HG03521 (cell line): Measurements from ENCODE around the gene RNF111.
"Not testable (repeated sequence)": the region's sequence is repeated elsewhere in the genome, so short reads cannot be mapped to it uniquely, and the experiment has no call there.

Experiments
- ATAC-seq: cut with Tn5 transposase; IDR thresholded peaks from one replicate; pipeline ENCODE4 v1.9.1; 2021; ENCODE audit warnings: mild to moderate bottlenecking, moderate library complexity; ENCODE audit not compliant: unreplicated experiment

Gene RNF111

GRCh38 chr15:58999694-59000093 lies 12.2 kb downstream of the RNF111 start:
- no peak for ATAC-seq

DNA sequence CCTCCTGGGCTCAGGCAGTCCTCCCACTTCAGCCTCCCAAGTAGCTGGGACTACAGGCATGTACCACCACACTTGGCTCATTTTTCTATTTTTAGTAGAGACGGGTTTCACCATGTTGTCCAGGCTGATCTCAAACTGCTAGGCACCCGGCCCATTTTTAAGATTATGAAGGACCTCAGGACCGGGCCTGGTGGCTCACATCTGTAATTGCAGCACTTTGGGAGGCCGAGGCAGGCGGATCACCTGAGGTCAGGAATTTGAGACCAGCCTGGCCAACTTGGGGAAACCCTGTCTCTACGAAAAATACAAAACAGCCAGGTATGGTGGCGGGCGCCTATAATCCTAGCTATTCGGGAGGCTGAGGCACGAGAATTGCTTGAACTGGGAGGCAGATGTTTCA lies 12.8 kb downstream of the RNF111 start:
- not testable (repeated sequence) for ATAC-seq

- ATAC-seq: no peak
These were observed 14.5 kb downstream of the RNF111 start for GRCh38 chr15:59001946-59002345.

DNA sequence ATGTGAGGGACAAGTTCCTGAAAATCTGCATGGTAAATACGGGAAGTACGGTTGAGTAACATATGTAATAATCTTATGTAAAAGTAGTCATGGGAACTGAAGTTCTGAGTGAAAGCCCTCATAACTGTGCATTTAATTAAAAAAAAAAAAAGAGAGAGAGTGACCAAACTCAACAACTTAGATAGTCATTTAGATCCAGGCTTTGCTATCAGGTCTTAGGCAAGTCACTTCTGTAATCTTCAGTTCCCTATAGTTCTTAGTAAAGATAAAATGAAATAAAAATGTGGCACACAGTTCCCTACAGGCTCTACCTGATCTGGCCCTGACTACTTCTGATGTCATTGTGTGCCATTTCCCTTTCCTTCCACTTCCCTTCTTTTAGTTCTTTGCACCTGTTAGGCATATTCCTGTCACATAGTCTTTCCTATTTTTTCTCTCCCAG lies 15.0 kb downstream of the RNF111 start:
- ATAC-seq: no peak

DNA sequence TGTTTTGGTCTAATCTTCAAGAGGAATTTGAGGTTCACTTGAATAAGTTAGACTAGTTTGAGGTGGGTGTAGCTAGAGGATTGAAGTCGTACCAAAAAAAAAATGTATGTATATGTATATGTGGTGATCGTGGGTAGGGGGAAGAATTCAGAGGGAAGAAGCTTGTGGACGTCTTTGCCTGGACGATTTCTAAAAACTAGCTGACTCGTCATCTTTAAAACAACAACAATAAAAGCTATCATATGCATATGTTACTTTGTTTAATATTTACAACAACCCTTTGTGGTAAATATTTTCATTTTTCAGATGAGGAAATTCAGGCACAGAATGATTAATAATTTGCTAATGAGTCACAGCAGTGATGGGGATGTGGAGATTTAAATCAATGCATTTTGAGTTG lies 18.1 kb downstream of the RNF111 start:
- no peak for ATAC-seq

- no peak for ATAC-seq
These were observed 20.6 kb downstream of the RNF111 start for GRCh38 chr15:59008086-59008485.

GRCh38 chr15:59011262-59011952 lies 23.9 kb downstream of the RNF111 start:
- ATAC-seq: no peak

DNA sequence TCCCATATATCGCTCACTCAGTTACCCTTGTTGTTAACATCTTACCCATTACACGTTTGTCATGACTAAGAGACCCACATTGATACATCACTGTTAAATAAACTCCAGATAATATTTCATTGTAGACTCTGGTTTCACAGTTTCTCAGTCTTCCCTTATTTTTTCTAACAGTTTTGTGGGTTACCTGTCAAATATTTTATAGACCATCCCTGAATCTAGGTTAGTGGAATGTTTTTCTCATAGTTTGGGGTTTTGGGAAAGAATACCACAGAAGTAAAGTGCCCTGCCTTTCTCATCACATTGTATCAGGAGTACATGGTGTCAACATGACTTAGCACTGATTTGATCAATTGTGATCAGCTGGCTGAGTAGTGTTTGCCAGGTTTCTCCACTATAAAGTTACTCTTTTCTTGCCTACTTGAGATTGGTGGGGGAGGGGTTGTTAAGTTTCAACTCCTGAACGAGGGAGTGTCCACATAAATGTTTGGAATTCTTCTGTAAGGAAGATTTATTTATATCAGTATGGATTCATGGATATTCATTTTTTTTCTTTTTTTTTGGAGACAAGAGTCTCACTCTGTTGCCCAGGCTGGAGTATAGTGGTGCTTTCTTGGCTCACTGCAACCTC lies 25.9 kb downstream of the RNF111 start:
- no peak for ATAC-seq

- ATAC-seq: no peak
These were observed 26.6 kb downstream of the RNF111 start for GRCh38 chr15:59014068-59014467.

GRCh38 chr15:59017449-59017848 lies 30.0 kb downstream of the RNF111 start:
- no peak for ATAC-seq

GRCh38 chr15:59018833-59019232 lies 31.4 kb downstream of the RNF111 start:
- ATAC-seq: no peak

DNA sequence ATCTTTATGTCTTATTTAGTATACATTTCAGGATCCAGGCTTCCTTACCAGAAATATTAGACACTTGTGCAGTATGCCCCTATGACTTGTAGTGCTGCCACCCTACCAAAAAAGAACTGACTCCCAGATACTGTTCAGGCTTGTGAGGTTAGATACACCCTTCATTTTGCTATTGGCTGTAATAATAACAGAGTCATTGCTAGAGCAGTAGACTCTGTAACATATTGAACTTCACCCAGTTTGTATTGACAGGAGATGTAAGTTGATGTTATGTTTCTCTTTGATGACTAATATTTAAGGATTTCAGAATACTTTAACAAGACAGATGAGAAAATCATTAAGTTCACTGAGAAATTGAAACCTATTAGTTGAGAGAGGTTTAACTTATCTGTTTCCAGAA lies 32.9 kb downstream of the RNF111 start:
- ATAC-seq: no peak

GRCh38 chr15:59022188-59022587 lies 34.7 kb downstream of the RNF111 start:
- ATAC-seq: no peak

DNA sequence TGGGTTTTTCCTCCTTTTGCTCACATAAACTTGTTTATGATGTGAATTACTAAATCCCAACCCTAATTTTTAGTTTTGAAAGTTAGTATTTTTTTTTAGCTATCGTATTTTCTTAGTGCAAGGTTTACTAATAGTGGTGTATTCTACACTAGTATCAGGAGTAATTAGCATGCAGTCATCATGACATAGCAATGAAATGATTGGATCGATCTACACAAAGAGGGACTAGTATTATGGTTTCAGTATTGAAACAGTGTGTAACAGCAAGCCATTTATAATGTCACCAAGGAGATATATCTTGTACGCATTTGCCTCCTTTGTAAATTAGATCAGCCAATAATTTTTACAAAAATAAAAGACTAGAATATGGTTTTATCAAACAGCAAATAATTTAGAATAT lies 38.7 kb downstream of the RNF111 start:
- no peak for ATAC-seq

- ATAC-seq: no peak
These were observed 41.0 kb downstream of the RNF111 start for GRCh38 chr15:59028387-59028955.

DNA sequence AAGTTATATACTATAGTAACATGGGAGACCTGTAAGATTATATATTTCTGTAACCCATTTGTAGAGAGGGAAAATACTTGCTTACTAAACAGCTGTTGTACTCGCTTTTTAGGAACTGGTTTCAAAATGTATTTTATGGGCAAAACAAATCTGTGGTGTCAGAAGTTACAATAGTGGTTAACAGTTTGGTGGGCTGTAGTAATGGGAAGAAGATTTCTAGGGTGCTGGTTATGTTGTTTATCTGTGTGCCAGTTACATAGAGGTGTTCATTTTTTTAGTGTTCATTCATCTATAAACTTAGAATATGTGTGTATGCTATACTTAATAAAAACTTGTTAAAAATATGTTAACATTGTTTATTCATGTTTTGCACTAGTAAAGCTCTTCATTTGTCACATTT lies 42.1 kb downstream of the RNF111 start:
- no peak for ATAC-seq

DNA sequence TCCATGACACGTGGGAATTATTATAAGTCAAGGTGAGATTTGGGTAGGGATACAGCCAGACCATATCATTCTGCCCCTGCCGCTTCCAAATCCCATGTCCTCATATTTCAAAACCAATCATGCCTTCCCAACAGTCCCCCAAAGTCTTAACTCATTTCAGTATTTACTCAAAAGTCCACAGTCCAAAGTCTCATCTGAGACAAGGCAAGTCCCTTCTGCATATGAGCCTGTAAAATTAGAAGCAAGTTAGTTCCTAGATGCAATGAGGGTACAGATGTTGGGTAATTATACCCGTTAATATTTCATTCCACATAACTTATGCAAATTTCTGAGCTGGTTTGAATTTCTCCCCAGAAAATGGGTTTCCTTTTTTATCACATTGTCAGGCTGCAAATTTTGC lies 47.7 kb downstream of the RNF111 start:
- ATAC-seq: no peak

GRCh38 chr15:59039225-59039624 lies 51.8 kb downstream of the RNF111 start:
- no peak for ATAC-seq

- no peak for ATAC-seq
These were observed 54.6 kb downstream of the RNF111 start for GRCh38 chr15:59042041-59042440.

DNA sequence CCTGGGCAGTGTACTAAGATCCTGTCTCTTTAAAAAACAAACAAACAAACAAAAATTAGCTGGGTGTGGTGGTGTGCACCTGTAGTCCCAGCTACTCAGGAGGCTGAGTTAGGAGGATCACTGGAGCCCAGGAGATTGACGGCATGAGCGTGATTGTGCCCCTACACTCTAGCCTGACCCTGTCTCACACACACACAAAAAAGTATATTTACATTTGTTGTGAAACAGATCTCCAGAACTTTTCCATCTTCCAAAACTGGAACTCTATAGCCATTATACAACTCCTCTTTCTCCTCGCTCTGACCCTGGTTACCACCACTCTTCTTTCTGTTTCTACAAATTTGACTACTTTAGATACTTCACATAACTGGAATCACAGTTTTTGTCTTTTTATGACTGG lies 61.4 kb downstream of the RNF111 start:
- ATAC-seq: no peak

DNA sequence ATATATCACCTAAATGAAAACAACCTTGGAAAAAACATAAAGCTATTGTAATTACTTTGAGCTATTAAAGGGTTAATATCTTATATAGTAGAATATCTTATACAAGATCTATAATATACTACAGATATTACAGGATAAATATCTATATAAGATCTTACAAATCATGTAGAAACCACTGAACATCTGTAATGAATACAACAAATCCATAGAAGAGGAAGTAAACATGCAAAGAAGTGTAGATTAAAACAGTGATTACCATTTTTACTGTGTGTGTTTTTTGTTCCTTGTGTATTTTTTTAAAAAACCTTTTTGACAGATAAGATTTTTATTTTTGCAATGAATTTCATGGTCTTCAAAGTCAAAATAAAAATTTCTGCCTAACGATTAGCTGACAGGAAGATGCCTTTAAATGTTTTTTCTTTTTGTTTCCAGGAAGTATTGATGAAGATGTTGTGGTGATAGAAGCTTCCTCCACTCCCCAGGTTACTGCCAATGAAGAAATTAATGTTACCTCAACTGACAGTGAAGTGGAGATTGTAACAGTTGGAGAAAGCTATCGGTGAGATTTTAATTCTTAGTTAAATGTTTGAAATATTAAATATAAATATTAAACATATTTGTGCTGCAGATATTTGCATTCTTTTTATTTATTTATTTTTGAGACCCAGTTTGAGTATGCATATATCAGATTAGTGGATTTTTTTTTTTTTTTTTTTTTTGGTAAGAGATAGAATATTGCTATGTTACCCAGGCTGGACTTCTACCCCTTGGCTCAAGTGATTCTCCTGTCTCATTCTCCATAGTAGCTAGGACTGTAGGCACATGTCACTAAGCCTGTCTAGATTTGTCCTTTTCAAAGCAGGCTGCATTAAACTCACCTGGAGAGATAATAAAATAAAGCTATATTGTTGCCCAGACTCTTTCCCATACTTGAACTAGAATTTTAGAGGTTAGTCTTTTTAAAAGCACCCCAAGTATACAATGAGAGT lies 64.7 kb downstream of the RNF111 start:
- no peak for ATAC-seq
